ENCODE data around the gene ATP10A.

DNA sequence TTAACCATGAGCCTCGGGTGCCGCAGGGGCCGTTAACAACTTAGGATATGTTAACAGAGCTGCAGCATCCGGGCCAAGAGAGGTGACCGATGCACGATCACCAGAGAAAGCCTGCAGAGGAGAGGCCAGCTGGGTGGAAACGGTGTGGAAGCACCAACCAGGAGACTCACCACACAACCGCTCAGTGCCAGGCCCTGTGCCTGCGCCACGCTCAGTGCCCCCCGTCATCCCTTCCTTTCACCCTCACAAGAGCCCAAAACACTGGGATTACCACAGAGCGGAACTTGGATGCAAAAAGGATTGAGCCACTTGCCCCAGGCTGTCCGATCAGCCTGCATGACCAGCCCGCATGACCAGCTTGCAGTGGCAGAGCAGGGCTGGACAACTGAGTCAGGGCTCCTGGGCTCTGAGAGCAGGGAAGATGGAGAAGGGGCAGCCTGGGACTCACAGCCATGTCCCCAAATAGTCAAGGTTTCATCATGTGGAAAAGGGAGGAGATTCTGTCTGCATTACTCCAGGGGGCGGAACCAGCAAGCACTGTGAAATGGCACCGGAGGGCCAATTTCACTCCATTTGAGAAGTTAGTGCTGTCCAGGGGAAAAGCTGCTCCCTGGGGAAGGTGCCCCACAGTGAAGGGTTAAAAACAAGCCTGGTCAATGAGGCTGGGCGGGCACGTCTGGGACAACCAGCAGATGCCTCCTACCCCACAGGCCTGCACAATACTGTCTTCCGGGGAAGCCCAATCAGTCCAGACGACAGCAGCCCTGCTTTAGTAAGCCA is 156.8 kb downstream of the ATP10A start:
- TF ChIP-seq, protein P1, sequence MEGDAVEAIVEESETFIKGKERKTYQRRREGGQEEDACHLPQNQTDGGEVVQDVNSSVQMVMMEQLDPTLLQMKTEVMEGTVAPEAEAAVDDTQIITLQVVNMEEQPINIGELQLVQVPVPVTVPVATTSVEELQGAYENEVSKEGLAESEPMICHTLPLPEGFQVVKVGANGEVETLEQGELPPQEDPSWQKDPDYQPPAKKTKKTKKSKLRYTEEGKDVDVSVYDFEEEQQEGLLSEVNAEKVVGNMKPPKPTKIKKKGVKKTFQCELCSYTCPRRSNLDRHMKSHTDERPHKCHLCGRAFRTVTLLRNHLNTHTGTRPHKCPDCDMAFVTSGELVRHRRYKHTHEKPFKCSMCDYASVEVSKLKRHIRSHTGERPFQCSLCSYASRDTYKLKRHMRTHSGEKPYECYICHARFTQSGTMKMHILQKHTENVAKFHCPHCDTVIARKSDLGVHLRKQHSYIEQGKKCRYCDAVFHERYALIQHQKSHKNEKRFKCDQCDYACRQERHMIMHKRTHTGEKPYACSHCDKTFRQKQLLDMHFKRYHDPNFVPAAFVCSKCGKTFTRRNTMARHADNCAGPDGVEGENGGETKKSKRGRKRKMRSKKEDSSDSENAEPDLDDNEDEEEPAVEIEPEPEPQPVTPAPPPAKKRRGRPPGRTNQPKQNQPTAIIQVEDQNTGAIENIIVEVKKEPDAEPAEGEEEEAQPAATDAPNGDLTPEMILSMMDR (conservative IDR thresholded peaks at IDR 0.05; ENCODE audit: low read length), result no peak
- TF ChIP-seq EZH2phosphoT487 (IDR thresholded peaks at IDR 0.05; ENCODE audit: borderline replicate concordance, low read depth, low read length), result no peak
